Measurements from ENCODE around the gene GRK3. TPM values are rescaled to one million over a fixed set of nuclear protein-coding genes. Genes with fewer than 3 reads are reported as not detected.

GRK3 gene
- total and polyA plus RNA-seq, 7 experiments from 2014 or later, result 0.69 to 44.8 (median 6.5) TPM

DNA sequence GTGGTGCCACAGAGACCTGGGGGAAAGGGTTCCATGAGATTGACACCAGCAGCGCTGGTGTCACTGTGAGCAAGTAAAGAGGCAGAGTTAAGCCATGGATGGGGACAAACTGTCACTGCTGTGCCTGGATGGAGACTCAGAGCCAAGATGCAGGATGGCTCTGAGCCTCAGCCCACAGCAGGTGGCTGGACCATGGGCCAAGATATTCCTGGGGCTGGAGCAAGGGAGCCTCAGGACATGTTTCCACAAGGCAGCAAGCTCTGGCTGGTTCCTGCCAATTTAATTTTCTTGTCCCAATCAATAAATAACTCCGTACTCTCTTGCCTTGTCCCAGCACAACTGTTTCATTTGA lies 200.5 kb downstream of the GRK3 start:
- no peak for DNase-seq
- Histone ChIP-seq H3K4me1 (ENCODE audit: control insufficient read depth in 2 of 2, insufficient read depth in 2 of 2, low read length in 2 of 2) (no peaks in the 10 kb centered on the region), H3K9me3 (ENCODE audit: control insufficient read depth in 2 of 3, low read length in 3 of 3) (peaks cover 0 to 6% (median 0%) of the 10 kb centered on the region in 3 experiments), H3K27ac (ENCODE audit: low read depth, low read length) (no peak overlapping the region), H3K36me3 (ENCODE audit: control insufficient read depth in 2 of 3, insufficient read depth in 3 of 3, low read length in 3 of 3) (no peaks in the 10 kb centered on the region), H3K4me3 (ENCODE audit: low read length) (no peak overlapping the region), H3K27me3 (ENCODE audit: control insufficient read depth in 2 of 2, insufficient read depth in 2 of 2, low read length in 2 of 2) (no peaks in the 10 kb centered on the region)
- CTCF ChIA-PET, result no interaction called here
- peaks cover 0 to 11% (median 4%) of the 10 kb centered on the region in 5 donors for H3K27me3 Mint-ChIP-seq
- no peak for ATAC-seq
- no peak overlapping the region for H3K27ac Mint-ChIP-seq
- H3K36me3 Mint-ChIP-seq, result peaks cover 0 to 65% (median 6%) of the 10 kb centered on the region in 5 donors
- H3K4me1 Mint-ChIP-seq, result peaks cover 0 to 30% (median 0%) of the 10 kb centered on the region in 7 donors
- POLR2A ChIA-PET, result no interaction called here
- intact Hi-C loops (cut with micrococcal nuclease), result no loop called here
- peaks cover 4 to 37% (median 11%) of the 10 kb centered on the region in 11 donors for H3K9me3 Mint-ChIP-seq
- H3K4me3 Mint-ChIP-seq, result no peak overlapping the region

DNA sequence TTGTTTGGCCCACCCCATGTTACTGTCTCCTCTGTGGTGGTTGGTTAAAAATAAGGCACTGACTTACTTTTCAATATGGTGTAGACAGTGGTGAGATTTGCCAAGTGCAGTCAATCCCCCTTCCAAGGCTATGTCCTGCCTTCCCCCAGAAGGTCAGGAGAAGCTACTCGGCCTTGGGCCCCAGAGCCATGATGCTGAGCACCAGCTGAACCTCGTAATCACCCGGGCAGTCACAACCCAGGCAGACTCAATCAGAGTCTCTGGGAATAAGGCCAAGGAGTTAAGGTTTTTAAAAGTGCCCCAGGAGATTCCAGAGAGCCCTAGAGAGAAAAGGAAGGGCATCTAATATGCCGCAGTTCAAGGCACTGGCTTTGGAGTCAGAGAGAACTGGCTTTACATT lies 201.3 kb downstream of the GRK3 start:
- no peak overlapping the region for H3K27ac ChIP-seq (ENCODE audit: low read depth, low read length)
- no peaks in the 10 kb centered on the region for H3K36me3 ChIP-seq (ENCODE audit: control insufficient read depth in 2 of 3, insufficient read depth in 3 of 3, low read length in 3 of 3)
- Mint-ChIP-seq H3K4me3 (no peak overlapping the region), H3K36me3 (peaks cover 0 to 67% (median 6%) of the 10 kb centered on the region in 5 donors), H3K9me3 (peaks cover 4 to 39% (median 11%) of the 10 kb centered on the region in 11 donors), H3K27ac (peak overlapping the region in 1 of 9 donors; percentile 27), H3K4me1 (peaks cover 0 to 37% (median 0%) of the 10 kb centered on the region in 7 donors), H3K27me3 (peaks cover 0 to 11% (median 5%) of the 10 kb centered on the region in 5 donors)
- H3K4me3 ChIP-seq (ENCODE audit: low read length), result no peak overlapping the region
- DNase-seq (no peak), ATAC-seq (no peak)
- intact Hi-C loops (cut with micrococcal nuclease), result no loop called here
- ChIA-PET POLR2A (no interaction called here), CTCF (no interaction called here)
- peaks cover 0 to 6% (median 0%) of the 10 kb centered on the region in 3 experiments for H3K9me3 ChIP-seq (ENCODE audit: control insufficient read depth in 2 of 3, low read length in 3 of 3)
- no peaks in the 10 kb centered on the region for H3K4me1 ChIP-seq (ENCODE audit: control insufficient read depth in 2 of 2, insufficient read depth in 2 of 2, low read length in 2 of 2)
- no peaks in the 10 kb centered on the region for H3K27me3 ChIP-seq (ENCODE audit: control insufficient read depth in 2 of 2, insufficient read depth in 2 of 2, low read length in 2 of 2)

DNA sequence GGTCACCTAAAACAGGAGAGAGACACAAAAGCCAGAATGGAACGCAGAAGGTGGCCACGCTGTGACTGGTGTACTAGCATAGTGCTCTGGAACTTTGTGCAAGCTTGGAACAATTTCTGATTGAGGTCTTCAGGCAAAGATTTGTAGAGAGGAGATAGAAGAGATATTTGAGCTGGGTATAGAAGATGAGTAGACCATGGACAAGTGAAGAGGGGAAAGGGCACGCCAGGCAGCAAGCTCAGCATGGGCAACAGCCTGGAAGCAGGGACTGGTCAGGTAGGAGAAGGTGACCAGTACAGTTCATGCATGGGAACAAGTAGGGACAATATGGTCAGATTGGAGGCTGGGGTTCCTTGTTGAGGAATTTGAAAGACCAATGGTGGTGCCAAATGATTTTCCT lies 201.9 kb downstream of the GRK3 start:
- ChIA-PET CTCF (no interaction called here), POLR2A (no interaction called here)
- Mint-ChIP-seq H3K4me3 (no peak overlapping the region), H3K27me3 (peaks cover 0 to 11% (median 5%) of the 10 kb centered on the region in 5 donors), H3K4me1 (peaks cover 0 to 38% (median 0%) of the 10 kb centered on the region in 7 donors), H3K9me3 (peaks cover 4 to 39% (median 11%) of the 10 kb centered on the region in 11 donors), H3K36me3 (peaks cover 0 to 66% (median 6%) of the 10 kb centered on the region in 5 donors), H3K27ac (no peak overlapping the region)
- intact Hi-C loops (cut with micrococcal nuclease), result no loop called here
- Histone ChIP-seq H3K27ac (ENCODE audit: low read depth, low read length) (no peak overlapping the region), H3K36me3 (ENCODE audit: control insufficient read depth in 2 of 3, insufficient read depth in 3 of 3, low read length in 3 of 3) (no peaks in the 10 kb centered on the region), H3K27me3 (ENCODE audit: control insufficient read depth in 2 of 2, insufficient read depth in 2 of 2, low read length in 2 of 2) (no peaks in the 10 kb centered on the region), H3K4me3 (ENCODE audit: low read length) (no peak overlapping the region), H3K4me1 (ENCODE audit: control insufficient read depth in 2 of 2, insufficient read depth in 2 of 2, low read length in 2 of 2) (no peaks in the 10 kb centered on the region), H3K9me3 (ENCODE audit: control insufficient read depth in 2 of 3, low read length in 3 of 3) (peaks cover 0 to 6% (median 0%) of the 10 kb centered on the region in 3 experiments)
- DNase-seq (no peak), ATAC-seq (no peak)

DNA sequence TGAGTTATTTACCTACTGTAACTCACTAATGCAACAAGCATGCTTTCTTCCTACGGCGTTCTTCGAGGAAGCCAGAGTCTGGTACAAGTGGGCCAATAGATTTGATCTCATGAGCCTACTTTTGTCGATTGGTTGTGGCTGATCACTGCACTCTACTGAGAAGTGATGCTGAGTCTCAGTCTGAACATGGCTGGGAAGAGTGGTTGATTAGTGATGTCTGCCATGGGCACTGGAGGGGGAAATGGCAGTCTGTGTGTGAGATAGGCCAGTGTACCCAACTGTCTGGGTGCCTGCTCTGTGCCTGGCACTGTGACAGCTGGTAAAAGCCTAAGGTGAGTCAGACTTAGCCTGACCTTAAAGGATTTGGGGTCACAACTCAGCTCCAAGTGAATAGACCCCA lies 205.9 kb downstream of the GRK3 start:
- ChIA-PET POLR2A (no interaction called here), CTCF (no interaction called here)
- H3K27me3 Mint-ChIP-seq, result peaks cover 0 to 14% (median 4%) of the 10 kb centered on the region in 5 donors
- H3K4me3 Mint-ChIP-seq, result no peak overlapping the region
- H3K9me3 Mint-ChIP-seq, result peaks cover 4 to 32% (median 11%) of the 10 kb centered on the region in 11 donors
- peaks cover 0 to 50% (median 5%) of the 10 kb centered on the region in 7 donors for H3K4me1 Mint-ChIP-seq
- Histone ChIP-seq H3K4me3 (ENCODE audit: low read length) (no peak overlapping the region), H3K27ac (ENCODE audit: low read depth, low read length) (no peak overlapping the region), H3K4me1 (ENCODE audit: control insufficient read depth in 2 of 2, insufficient read depth in 2 of 2, low read length in 2 of 2) (no peaks in the 10 kb centered on the region), H3K36me3 (ENCODE audit: control insufficient read depth in 2 of 3, insufficient read depth in 3 of 3, low read length in 3 of 3) (no peaks in the 10 kb centered on the region), H3K27me3 (ENCODE audit: control insufficient read depth in 2 of 2, insufficient read depth in 2 of 2, low read length in 2 of 2) (no peaks in the 10 kb centered on the region), H3K9me3 (ENCODE audit: control insufficient read depth in 2 of 3, low read length in 3 of 3) (peaks cover 0 to 6% (median 0%) of the 10 kb centered on the region in 3 experiments)
- peaks cover 0 to 49% (median 6%) of the 10 kb centered on the region in 5 donors for H3K36me3 Mint-ChIP-seq
- intact Hi-C loops (cut with micrococcal nuclease), result loop anchor here in 1 of 2 donors (5.0 kb wide), 1 partner anchor 228 kb away; no protein-coding TSS in a partner anchor
- DNase-seq (no peak), ATAC-seq (no peak)
- no peak overlapping the region for H3K27ac Mint-ChIP-seq

DNA sequence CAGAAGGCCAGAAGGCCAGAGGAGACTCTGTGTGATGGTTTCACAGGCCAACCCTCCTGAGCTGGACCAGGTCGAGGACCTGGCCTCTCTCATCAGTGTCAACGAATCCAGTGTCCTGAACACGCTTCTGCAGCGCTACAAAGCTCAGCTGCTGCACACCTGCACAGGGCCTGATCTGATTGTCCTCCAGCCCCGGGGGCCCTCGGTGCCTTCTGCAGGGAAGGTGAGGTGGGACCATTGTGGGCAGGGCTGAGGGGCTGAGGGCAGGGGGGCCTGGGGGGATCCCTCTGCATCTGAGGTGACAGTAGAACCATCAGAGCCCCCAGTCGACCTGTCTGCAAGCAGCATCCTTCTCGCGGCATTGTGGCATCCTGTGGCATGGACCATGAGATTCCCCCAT lies 207.8 kb downstream of the GRK3 start:
- Mint-ChIP-seq H3K36me3 (peaks cover 0 to 31% (median 0%) of the 10 kb centered on the region in 5 donors), H3K4me1 (peaks cover 0 to 55% (median 5%) of the 10 kb centered on the region in 7 donors), H3K4me3 (peak overlapping the region in 1 of 10 donors; percentile 58), H3K27me3 (peaks cover 0 to 10% (median 4%) of the 10 kb centered on the region in 5 donors), H3K9me3 (peaks cover 0 to 16% (median 0%) of the 10 kb centered on the region in 11 donors), H3K27ac (peak overlapping the region in 2 of 9 donors; percentile 14 to 89)
- H3K27ac ChIP-seq (ENCODE audit: low read depth, low read length), result no peak overlapping the region
- CTCF ChIA-PET, result interaction anchor here (1.2 to 2.3 kb wide), 3 partner anchors 9 to 310 kb away, joined by 4 to 10 read pairs (median 8); no protein-coding TSS in a partner anchor
- no peaks in the 10 kb centered on the region for H3K27me3 ChIP-seq (ENCODE audit: control insufficient read depth in 2 of 2, insufficient read depth in 2 of 2, low read length in 2 of 2)
- no peaks in the 10 kb centered on the region for H3K4me1 ChIP-seq (ENCODE audit: control insufficient read depth in 2 of 2, insufficient read depth in 2 of 2, low read length in 2 of 2)
- no peak for DNase-seq
- intact Hi-C loops (cut with micrococcal nuclease), result loop anchor here (2.0 to 5.0 kb wide), 5 partner anchors 69 to 559 kb away; no protein-coding TSS in a partner anchor
- H3K36me3 ChIP-seq (ENCODE audit: control insufficient read depth in 2 of 3, insufficient read depth in 3 of 3, low read length in 3 of 3), result no peaks in the 10 kb centered on the region
- no peak for ATAC-seq
- no peak overlapping the region for H3K4me3 ChIP-seq (ENCODE audit: low read length)
- POLR2A ChIA-PET, result no interaction called here
- H3K9me3 ChIP-seq (ENCODE audit: control insufficient read depth in 2 of 3, low read length in 3 of 3), result no peaks in the 10 kb centered on the region

DNA sequence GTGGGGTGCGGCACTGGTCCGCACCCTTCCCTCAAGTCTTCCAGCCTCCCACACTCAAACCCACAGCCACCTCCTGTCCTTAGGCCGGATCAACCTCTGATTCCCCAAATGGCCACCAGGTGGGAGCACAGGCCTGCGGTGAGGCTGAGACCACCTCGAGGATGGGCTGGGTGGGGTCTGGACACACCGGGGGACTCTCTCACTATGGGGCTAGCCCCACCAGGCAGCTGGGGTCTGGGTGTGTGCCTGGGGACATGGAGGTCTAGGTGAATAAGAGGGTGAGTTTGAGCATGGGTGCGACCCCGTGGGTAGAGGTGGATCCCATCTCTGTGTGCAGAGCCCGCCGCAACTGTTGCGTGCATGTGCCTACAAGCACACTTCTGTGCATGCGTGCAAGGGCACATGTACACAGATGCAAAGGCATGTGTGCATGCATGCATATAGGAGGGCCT lies 210.1 kb downstream of the GRK3 start:
- intact Hi-C loops (cut with micrococcal nuclease), result loop anchor here in 1 of 2 donors (5.0 kb wide), 1 partner anchor 232 kb away; no protein-coding TSS in a partner anchor
- H3K27ac Mint-ChIP-seq, result peak overlapping the region in 2 of 9 donors; percentile 13 to 58
- peaks cover 0 to 14% (median 4%) of the 10 kb centered on the region in 5 donors for H3K27me3 Mint-ChIP-seq
- Histone ChIP-seq H3K9me3 (ENCODE audit: control insufficient read depth in 2 of 3, low read length in 3 of 3) (no peaks in the 10 kb centered on the region), H3K27ac (ENCODE audit: low read depth, low read length) (no peak overlapping the region), H3K4me3 (ENCODE audit: low read length) (no peak overlapping the region), H3K36me3 (ENCODE audit: control insufficient read depth in 2 of 3, insufficient read depth in 3 of 3, low read length in 3 of 3) (no peaks in the 10 kb centered on the region), H3K27me3 (ENCODE audit: control insufficient read depth in 2 of 2, insufficient read depth in 2 of 2, low read length in 2 of 2) (no peaks in the 10 kb centered on the region), H3K4me1 (ENCODE audit: control insufficient read depth in 2 of 2, insufficient read depth in 2 of 2, low read length in 2 of 2) (no peaks in the 10 kb centered on the region)
- no peak overlapping the region for H3K4me3 Mint-ChIP-seq
- peaks cover 0 to 2% (median 0%) of the 10 kb centered on the region in 11 donors for H3K9me3 Mint-ChIP-seq
- CTCF ChIA-PET, result no interaction called here
- ATAC-seq (peak; percentile 18), DNase-seq (no peak)
- POLR2A ChIA-PET, result no interaction called here
- peaks cover 0 to 10% (median 0%) of the 10 kb centered on the region in 5 donors for H3K36me3 Mint-ChIP-seq
- peaks cover 0 to 39% (median 5%) of the 10 kb centered on the region in 7 donors for H3K4me1 Mint-ChIP-seq

DNA sequence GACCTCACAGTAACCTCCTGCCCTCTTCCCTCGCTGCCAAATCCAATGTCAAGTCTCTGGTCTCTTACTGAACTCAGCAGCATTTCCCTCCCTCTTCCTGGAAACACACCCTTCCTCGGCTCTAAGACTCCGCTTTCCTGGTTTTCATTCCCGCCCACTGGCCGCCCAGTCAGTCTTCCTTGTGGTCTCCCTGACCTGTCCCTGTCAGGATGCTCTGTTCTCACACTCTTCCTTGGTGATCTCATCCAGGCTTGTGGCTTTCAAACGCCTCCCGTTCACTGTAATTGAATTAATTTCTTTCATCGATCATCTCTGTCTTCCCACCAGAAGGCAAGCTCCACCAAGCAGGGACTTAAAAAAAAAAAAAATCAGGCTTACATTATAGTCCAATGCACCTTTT lies 211.1 kb downstream of the GRK3 start:
- intact Hi-C loops (cut with micrococcal nuclease), result no loop called here
- Histone ChIP-seq H3K27me3 (ENCODE audit: control insufficient read depth in 2 of 2, insufficient read depth in 2 of 2, low read length in 2 of 2) (no peaks in the 10 kb centered on the region), H3K27ac (ENCODE audit: low read depth, low read length) (no peak overlapping the region), H3K4me3 (ENCODE audit: low read length) (no peak overlapping the region), H3K36me3 (ENCODE audit: control insufficient read depth in 2 of 3, insufficient read depth in 3 of 3, low read length in 3 of 3) (no peaks in the 10 kb centered on the region), H3K4me1 (ENCODE audit: control insufficient read depth in 2 of 2, insufficient read depth in 2 of 2, low read length in 2 of 2) (no peaks in the 10 kb centered on the region), H3K9me3 (ENCODE audit: control insufficient read depth in 2 of 3, low read length in 3 of 3) (no peaks in the 10 kb centered on the region)
- no peaks in the 10 kb centered on the region for H3K9me3 Mint-ChIP-seq
- peaks cover 0 to 31% (median 5%) of the 10 kb centered on the region in 7 donors for H3K4me1 Mint-ChIP-seq
- no peak overlapping the region for H3K4me3 Mint-ChIP-seq
- H3K36me3 Mint-ChIP-seq, result peaks cover 0 to 4% (median 0%) of the 10 kb centered on the region in 5 donors
- no peak for DNase-seq
- ChIA-PET POLR2A (no interaction called here), CTCF (no interaction called here)
- no peak for ATAC-seq
- no peak overlapping the region for H3K27ac Mint-ChIP-seq
- peaks cover 0 to 14% (median 4%) of the 10 kb centered on the region in 5 donors for H3K27me3 Mint-ChIP-seq
